Activated CD4-positive, alpha-beta T cell treated with anti-CD3 and anti-CD28 coated beads, Interleukin-2, Interleukin-4, amounts not matched to agents 100 ng/mL and 50 ng/mL, durations not matched to agents 16 hours and 8 hours (primary cell): Measurements from ENCODE around the gene GET4.
"Not testable (repeated sequence)": the region's sequence is repeated elsewhere in the genome, so short reads cannot be mapped to it uniquely, and the experiment has no call there.

Source experiments
- DNase-seq: peaks from one replicate; pipeline ENCODE4 v3.0.0-alpha.2; 2020; ENCODE audit warnings: low spot score

Gene GET4

GRCh38 chr7:930975-931758 lies 54.8 kb downstream of the GET4 start:
- DNase-seq = no peak

GRCh38 chr7:931871-932650 lies 55.7 kb downstream of the GET4 start:
- no peak for DNase-seq

GRCh38 chr7:932651-932975 lies 56.3 kb downstream of the GET4 start:
- no peak for DNase-seq

GRCh38 chr7:934469-935163 lies 58.3 kb downstream of the GET4 start:
- DNase-seq = no peak

- DNase-seq = no peak
These were observed 59.0 kb downstream of the GET4 start for GRCh38 chr7:935164-935873.

- no peak for DNase-seq
These were observed 59.6 kb downstream of the GET4 start for GRCh38 chr7:935874-936385.

- DNase-seq = peak; percentile 73
These were observed 60.2 kb downstream of the GET4 start for GRCh38 chr7:936386-937054.

- DNase-seq = no peak
These were observed 61.6 kb downstream of the GET4 start for GRCh38 chr7:937856-938484.

GRCh38 chr7:938546-939185 lies 62.3 kb downstream of the GET4 start:
- no peak for DNase-seq

GRCh38 chr7:939843-940242 lies 63.5 kb downstream of the GET4 start:
- DNase-seq = no peak

- DNase-seq = no peak
These were observed 64.5 kb downstream of the GET4 start for GRCh38 chr7:940599-941408.

- DNase-seq = not testable (repeated sequence)
These were observed 67.4 kb downstream of the GET4 start for GRCh38 chr7:943793-944192.

GRCh38 chr7:944744-945143 lies 68.4 kb downstream of the GET4 start:
- no peak for DNase-seq

- no peak for DNase-seq
These were observed 68.8 kb downstream of the GET4 start for GRCh38 chr7:945147-945555.

- no peak for DNase-seq
These were observed 69.4 kb downstream of the GET4 start for GRCh38 chr7:945556-946255.
